Stimulated activated CD8-positive, alpha-beta memory T cell treated with anti-CD3 and anti-CD28 coated beads, Interleukin-15, amount 100 ng/mL, for 24 hours (primary cell): ENCODE results near the gene PPP1R9A.

Experiments
- DNase-seq: peaks from one replicate; pipeline ENCODE4 v3.0.0-alpha.2; 2020; ENCODE audit warnings: low read depth

The PPP1R9A gene

GRCh38 chr7:94909179-94909466 is 1.7 kb downstream of the PPP1R9A start:
- DNase-seq = no peak

DNA sequence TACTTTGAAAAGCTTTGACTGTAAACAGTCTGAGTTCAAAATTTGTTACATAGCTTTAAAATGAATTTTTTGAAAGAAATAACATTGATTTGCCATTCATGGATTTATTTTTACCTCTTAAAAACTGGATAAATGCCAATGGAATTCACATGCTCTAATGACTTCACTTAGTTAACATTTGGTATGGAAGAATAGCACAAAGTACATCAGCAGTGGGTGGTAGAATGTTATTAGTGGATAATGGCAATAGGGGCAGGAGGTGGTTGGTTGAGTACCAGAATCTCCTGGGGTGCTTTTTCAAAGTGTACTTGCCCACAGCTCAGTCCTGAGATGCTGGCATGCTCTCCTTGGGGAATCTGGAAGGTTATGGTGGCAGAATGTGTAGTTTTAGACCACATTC is 4.7 kb downstream of the PPP1R9A start:
- no peak for DNase-seq

DNA sequence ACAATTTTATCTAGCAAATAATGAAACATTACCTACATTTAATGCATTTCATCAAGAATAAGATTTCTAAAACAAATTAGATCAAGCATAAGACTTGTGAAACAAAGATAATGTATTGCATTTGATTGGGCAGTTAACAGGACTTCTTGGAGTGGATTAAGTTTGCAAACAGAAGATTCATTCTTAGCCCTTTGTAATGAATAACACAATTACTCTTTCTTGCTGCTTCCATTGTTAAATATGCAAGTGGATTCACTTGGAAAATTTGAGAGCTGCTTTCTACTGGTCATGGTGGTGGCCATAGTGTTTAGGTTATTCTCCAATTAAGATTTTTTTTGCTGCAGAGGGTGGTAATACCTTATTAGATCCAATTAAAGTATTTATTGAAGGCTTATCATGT is 6.0 kb downstream of the PPP1R9A start:
- DNase-seq = no peak

DNA sequence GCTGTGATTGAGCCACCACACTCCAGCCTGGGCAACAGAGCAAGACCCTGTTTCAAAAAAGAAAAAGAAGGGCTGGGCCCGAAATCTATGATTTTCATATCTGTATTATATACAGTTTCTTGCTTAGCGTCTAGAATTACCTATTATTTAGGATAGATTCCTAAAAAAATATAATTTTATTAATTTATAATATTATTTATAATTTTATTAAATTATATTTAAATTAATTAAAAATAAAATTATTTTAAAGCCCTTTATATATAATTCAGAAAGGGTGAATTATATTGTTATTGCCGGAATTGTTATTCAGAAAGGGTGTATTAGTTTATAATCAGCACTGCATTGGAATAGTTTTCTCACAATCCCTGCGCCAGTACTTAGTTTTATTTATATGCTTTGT is 14.5 kb downstream of the PPP1R9A start:
- DNase-seq = no peak

- DNase-seq = no peak
These were observed 15.1 kb downstream of the PPP1R9A start for GRCh38 chr7:94922457-94922856.

- no peak for DNase-seq
These were observed 16.0 kb downstream of the PPP1R9A start for GRCh38 chr7:94923412-94923811.

DNA sequence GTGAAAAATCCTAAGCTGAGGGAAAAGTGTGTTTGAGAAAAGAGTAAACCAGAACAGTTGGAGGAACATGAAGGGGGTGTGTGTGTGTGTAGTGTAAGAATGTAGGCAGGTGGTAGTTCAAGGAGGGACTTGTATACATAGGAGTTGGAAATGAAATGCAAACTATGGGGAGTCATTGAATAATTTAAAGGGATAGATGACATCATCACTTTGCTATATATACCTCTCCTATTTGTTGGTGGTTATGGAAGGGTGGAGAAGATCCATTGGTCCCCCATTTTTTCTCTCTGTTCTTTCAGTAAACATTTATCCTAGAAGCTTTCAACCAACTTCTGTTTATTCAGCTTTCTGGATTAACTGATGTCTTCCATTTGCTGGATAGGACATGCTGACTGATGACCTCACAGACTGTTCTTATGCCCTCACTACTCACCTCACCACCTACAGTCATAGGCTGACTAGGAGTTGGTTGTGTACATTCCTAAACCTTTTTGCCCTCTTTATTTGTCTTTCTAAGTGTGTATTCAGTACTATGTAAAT is 20.8 kb downstream of the PPP1R9A start:
- DNase-seq = no peak

- DNase-seq = no peak
These were observed 26.0 kb downstream of the PPP1R9A start for GRCh38 chr7:94933256-94933990.

- DNase-seq = no peak
These were observed 32.0 kb downstream of the PPP1R9A start for GRCh38 chr7:94939395-94939794.

DNA sequence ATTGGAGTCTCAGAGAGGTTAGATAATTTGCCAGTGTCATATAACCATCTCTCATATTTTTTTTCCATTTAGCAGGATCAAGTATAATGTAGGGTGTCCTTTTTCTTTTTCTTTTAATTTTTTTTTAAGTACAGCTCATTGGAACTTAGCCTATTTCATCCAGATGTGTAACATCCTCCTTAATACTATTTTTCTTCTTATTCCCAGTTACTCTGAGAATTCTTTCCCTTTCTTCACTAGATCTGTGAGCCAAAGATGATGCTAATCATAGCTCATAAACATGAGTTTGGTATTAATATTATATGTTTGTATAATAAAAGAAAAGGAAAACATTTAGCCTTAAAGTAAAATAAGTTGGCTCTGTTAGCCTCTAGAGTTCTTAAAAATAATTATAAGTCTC is 32.8 kb downstream of the PPP1R9A start:
- DNase-seq = no peak

DNA sequence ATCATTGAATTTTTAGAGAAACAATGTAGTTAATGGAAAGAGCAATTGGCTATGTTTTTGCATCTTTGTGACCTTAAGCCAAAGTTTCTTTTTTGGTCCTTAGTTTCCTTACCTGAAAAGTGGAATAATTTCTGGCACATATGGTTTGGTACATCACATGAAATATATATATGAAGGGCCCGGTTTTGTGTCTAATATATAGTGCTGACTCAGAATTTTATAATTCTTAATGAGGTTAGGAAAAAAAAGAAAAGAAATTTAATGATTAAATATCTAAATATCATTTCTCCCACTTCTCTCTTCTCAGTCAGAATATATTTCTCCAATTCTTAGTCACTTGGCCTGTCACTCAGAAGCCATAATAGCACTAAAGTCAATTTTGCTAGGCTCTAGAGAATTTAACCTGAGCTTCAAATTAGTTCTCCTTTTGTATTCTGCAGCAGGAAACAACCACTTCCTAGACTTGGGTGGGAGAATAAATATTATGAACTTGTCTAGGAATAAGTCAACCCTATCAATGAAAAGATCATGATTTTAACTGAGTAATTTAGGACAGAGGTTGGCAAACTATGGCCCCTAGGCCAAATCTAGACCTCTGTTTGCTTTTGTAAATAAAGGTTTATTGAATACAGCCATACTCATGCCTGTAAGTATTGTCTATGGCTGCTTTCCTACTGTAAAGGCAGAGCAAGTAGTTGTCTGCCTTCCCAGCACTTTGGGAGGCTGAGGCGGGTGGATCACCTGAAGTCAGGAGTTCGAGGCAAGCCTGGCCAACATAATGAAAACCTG is 34.6 kb downstream of the PPP1R9A start:
- DNase-seq = no peak

- DNase-seq = no peak
These were observed 35.7 kb downstream of the PPP1R9A start for GRCh38 chr7:94943134-94943533.

- DNase-seq = no peak
These were observed 42.1 kb downstream of the PPP1R9A start for GRCh38 chr7:94949532-94949931.

- DNase-seq = no peak
These were observed 48.4 kb downstream of the PPP1R9A start for GRCh38 chr7:94955807-94956206.

DNA sequence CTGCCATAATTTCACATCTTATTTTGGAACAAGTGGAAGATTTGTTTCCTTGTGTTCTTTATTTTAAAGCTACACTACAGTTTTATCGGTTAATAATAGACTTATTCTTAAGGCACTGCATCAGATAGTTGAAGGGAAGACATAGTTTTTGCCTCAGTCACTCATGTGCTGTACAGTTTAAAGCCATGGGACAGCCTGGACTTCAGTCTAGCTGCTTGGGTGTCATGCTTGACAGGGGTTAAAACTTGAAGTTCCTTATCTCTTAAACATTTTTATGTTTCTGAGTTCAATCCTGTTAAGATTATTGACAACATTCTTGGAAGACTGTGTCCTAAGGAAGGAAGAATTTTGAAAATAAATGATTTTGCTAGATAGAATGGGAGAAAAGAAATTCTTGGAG is 49.7 kb downstream of the PPP1R9A start:
- DNase-seq = no peak

GRCh38 chr7:94962661-94963060 is 55.3 kb downstream of the PPP1R9A start:
- no peak for DNase-seq

DNA sequence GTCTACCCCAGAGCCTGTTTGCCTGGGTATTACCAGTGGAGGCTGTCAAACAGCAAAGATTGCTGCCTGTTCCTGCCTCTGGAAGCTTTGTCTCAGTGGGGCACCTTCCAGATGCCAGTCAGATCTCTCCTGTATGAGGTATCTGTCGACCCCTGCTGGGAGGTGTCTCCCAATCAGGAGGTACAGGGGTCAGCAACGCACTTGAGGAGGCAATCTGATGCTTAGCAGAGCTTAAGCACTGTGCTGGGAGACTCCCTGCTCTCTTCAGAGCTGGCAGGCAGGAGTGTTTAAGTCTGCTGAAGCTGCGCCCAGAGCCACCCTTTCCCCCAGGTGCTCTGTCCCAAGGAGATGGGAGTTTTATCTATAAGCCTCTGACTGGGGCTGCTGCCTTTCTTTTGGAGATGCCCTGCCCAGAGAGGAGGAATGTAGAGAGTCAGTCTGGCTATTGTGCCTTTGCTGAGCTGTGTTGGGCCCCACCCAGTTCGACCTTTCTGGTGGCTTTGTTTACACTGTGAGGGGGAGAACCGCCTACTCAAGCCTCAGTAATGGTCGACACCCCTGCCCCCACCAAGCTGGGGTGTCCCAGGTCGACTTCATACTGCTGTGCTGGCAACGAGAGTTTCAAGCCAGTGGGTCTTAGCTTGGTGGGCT is 62.2 kb downstream of the PPP1R9A start:
- DNase-seq = no peak

DNA sequence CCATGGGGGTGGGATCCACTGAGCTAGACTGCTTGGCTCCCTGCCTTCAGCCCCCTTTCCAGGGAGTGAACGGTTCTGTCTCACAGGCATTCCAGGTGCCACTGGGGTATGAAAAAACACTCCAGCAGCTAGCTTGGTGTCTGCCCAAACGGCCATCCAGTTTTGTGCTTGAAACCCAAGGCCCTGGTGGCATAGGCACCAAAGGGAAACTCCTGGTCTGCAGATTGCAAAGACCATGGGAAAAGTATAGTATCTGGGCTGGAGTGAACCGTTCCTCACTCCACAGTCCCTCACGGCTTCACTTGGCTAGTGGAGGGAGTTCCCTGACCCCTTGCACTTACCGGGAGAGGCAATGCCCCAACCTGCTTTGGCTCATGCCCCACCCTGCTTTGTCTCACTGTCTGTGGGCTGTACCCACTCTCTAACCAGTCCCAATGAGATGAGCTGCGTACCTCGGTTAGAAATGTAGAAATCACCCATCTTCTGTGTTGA is 62.7 kb downstream of the PPP1R9A start:
- DNase-seq = no peak

GRCh38 chr7:94971051-94971867 is 63.9 kb downstream of the PPP1R9A start:
- DNase-seq = no peak

- DNase-seq = no peak
These were observed 64.9 kb downstream of the PPP1R9A start for GRCh38 chr7:94972296-94972695.

DNA sequence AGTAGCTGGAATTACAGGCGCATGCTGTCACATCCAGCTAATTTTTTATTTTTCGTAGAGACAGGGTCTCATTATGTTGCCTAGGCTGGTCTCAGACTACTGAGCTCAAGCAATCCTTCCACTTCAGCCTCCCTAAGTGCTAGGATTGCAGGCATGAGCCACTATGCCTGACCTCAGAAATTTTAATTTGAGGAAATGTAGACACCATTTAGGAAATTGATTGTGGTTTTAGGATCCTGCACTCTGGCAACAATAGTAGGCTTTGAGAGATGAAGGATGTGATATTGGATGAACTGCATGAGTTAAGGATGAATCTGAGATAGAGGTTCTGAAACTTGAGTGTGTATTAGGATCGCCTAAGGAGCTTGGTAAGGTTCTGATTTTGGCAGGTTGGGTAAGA is 66.5 kb downstream of the PPP1R9A start:
- no peak for DNase-seq

- no peak for DNase-seq
These were observed 67.0 kb downstream of the PPP1R9A start for GRCh38 chr7:94974423-94974822.
